22Rv1 (cell line): ENCODE measurements around the gene CPHXL.

Experiments used
- H3K27ac ChIP-seq: fragments of 450-650 bp; 2 replicates; pipeline ENCODE4 v1.5.1; 2017
- ZFX ChIP-seq: fragments of 450-650 bp; IDR thresholded peaks from 2 replicates; pipeline ENCODE4 v1.6.1; 2017; ENCODE audit warnings: antibody characterized with exemption, borderline replicate concordance
- TF ChIP-seq, protein P1 (sequence below): fragments of 450-650 bp; IDR thresholded peaks from 2 replicates; pipeline ENCODE4 v1.5.1; 2017; ENCODE audit warnings: mild to moderate bottlenecking

CPHXL gene

GRCh38 chr16:75726390-75726789 lies at the start of gene CPHXL:
Gene CPHXL, minus strand, starts transcription at chr16:75726490. Its CDS starts 48 bp downstream, at chr16:75726442.
- TF ChIP-seq, protein P1, sequence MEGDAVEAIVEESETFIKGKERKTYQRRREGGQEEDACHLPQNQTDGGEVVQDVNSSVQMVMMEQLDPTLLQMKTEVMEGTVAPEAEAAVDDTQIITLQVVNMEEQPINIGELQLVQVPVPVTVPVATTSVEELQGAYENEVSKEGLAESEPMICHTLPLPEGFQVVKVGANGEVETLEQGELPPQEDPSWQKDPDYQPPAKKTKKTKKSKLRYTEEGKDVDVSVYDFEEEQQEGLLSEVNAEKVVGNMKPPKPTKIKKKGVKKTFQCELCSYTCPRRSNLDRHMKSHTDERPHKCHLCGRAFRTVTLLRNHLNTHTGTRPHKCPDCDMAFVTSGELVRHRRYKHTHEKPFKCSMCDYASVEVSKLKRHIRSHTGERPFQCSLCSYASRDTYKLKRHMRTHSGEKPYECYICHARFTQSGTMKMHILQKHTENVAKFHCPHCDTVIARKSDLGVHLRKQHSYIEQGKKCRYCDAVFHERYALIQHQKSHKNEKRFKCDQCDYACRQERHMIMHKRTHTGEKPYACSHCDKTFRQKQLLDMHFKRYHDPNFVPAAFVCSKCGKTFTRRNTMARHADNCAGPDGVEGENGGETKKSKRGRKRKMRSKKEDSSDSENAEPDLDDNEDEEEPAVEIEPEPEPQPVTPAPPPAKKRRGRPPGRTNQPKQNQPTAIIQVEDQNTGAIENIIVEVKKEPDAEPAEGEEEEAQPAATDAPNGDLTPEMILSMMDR, result no peak
- no peak for TF ChIP-seq ZFX
- no peak within 1 kb of the TSS for H3K27ac ChIP-seq

DNA sequence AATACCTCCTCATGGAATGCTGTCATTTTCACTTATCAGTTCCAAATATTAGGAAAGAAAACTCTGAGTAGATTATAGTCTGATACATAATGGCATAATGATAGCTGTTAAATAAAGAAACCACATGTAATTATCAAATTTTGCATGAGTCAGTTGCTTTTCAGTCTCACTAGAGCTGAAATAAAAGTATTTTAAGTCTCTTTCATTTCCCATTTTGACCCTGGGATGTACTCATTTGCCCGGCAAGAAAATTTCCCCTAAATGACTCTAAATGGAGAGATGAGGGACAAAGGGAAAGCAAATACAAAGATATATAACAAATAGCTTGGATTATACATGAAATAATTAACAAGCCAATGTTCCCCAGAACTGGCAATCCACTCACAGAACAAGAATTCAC lies 47.9 kb upstream of the CPHXL start:
- no peak overlapping the region for H3K27ac ChIP-seq
- TF ChIP-seq, protein P1, result no peak
- no peak for TF ChIP-seq ZFX

- TF ChIP-seq, protein P1, result no peak
- TF ChIP-seq ZFX, result no peak
- H3K27ac ChIP-seq, result no peak overlapping the region
Measured at GRCh38 chr16:75770051-75770450, 43.8 kb upstream of the CPHXL start.

DNA sequence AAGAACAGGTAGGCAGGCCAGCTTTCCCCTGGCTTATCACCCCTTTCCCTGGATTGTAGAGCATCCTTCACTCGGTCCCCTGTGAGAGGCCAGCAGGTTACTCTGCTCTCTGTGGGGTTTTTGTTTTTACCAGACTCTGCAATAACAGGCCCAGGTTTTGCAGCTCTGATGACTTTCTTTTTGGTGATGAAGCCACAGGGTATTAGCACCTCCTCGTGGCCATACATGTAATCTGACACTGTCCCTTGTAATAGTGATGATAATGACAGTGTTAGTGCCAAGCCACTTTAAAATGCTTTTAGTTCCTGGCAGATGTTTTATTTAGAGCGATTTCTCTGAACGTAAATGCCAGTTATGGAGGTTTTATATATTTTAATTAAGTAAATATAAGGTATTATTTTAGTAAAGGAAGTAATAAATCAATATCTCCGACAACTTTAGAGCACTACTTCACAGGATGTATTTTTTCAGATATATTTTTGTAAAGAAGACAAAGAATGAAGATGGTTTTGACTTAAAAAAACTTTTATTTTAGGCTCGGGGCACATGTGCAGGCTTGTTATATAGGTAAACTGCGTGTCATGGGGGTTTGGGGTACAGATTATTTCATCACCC lies 38.0 kb upstream of the CPHXL start:
- no peak overlapping the region for H3K27ac ChIP-seq
- TF ChIP-seq ZFX, result no peak
- TF ChIP-seq, protein P1, result peak; percentile 91

GRCh38 chr16:75763204-75763603 lies 36.9 kb upstream of the CPHXL start:
- no peak overlapping the region for H3K27ac ChIP-seq
- TF ChIP-seq, protein P1, result no peak
- no peak for TF ChIP-seq ZFX

- TF ChIP-seq, protein P1, result no peak
- no peak for TF ChIP-seq ZFX
- H3K27ac ChIP-seq, result no peak overlapping the region
Measured at GRCh38 chr16:75762746-75763145, 36.5 kb upstream of the CPHXL start.

DNA sequence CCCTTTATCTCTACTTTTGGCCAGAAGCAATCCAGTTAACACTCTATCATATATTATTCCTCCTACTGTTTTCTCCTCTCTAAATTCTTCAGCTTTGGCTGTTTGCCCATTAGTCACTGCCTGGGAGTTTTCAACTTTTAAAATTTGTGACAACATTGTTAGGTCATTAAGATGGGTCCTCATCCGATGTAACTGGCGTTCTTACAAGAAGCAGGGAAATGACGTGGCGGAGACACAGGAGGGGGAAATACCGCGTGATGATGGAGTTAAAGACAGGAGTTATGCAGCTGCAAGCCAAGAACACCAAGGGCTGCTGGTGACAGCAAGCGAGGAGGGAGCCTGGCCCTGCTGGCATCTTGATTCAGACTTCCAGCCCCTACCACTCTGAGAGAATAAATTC lies 34.8 kb upstream of the CPHXL start:
- TF ChIP-seq, protein P1, result no peak
- no peak for TF ChIP-seq ZFX
- no peak overlapping the region for H3K27ac ChIP-seq
